SK-N-SH treated with all-trans-retinoic acid at 6 μM for 48 hours (cell line): ENCODE data around the gene CACNA1C.

Source experiments
- ATAC-seq: fragments of 200-7000 bp; cut with Tn5 transposase; 3 replicates; pipeline ENCODE4 v1.9.1; 2020; ENCODE audit warnings: mild to moderate bottlenecking, moderate library complexity
- ARNTL ChIP-seq: fragments of 450-650 bp; formaldehyde crosslinking; IDR thresholded peaks from 2 replicates; pipeline ENCODE4 v1.5.0; 2020; ENCODE audit warnings: low read depth, mild to moderate bottlenecking, moderate library complexity, borderline replicate concordance
- BACH2 ChIP-seq: fragments of 250-450 bp; sonication (Bioruptor Pico); IDR thresholded peaks from 2 replicates; pipeline ENCODE4 v1.9.0; 2021; ENCODE audit warnings: mild to moderate bottlenecking, borderline replicate concordance
- CSDC2 ChIP-seq: fragments of 250-450 bp; sonication (Bioruptor Pico); IDR thresholded peaks from 2 replicates; pipeline ENCODE4 v1.5.0; 2020; ENCODE audit warnings: mild to moderate bottlenecking, moderate library complexity
- CSRNP3 ChIP-seq: fragments of 250-450 bp; sonication (Bioruptor Pico); IDR thresholded peaks from 2 replicates; pipeline ENCODE4 v1.5.1; 2021; ENCODE audit warnings: mild to moderate bottlenecking, moderate library complexity
- GLIS3 ChIP-seq: fragments of 250-450 bp; sonication (Bioruptor Pico); IDR thresholded peaks from 2 replicates; pipeline ENCODE4 v1.5.0; 2020; ENCODE audit warnings: mild to moderate bottlenecking, moderate library complexity
- OSR1 ChIP-seq: fragments of 250-450 bp; sonication (Bioruptor Pico); IDR thresholded peaks from 2 replicates; pipeline ENCODE4 v1.8.0; 2022; ENCODE audit warnings: moderate library complexity, mild to moderate bottlenecking, inconsistent platforms
- PATZ1 ChIP-seq: fragments of 250-450 bp; sonication (Bioruptor Pico); IDR thresholded peaks from 2 replicates; pipeline ENCODE4 v1.8.0; 2020; ENCODE audit warnings: mild to moderate bottlenecking, moderate library complexity, borderline replicate concordance
- PPARA ChIP-seq: fragments of 250-450 bp; sonication (Bioruptor Pico); IDR thresholded peaks from 2 replicates; pipeline ENCODE4 v1.5.0; 2020; ENCODE audit warnings: mild to moderate bottlenecking, borderline replicate concordance
- RARB ChIP-seq: fragments of 250-450 bp; sonication (Bioruptor Pico); IDR thresholded peaks from 2 replicates; pipeline ENCODE4 v1.8.0; 2021; ENCODE audit warnings: mild to moderate bottlenecking, moderate library complexity
- TCF4 ChIP-seq: fragments of 250-450 bp; sonication (Bioruptor Pico); IDR thresholded peaks from 2 replicates; pipeline ENCODE4 v1.8.0; 2021; ENCODE audit warnings: mild to moderate bottlenecking, moderate library complexity, borderline replicate concordance
- TOX ChIP-seq: fragments of 250-450 bp; sonication (Bioruptor Pico); IDR thresholded peaks from 2 replicates; pipeline ENCODE4 v1.8.0; 2021; ENCODE audit warnings: mild to moderate bottlenecking, moderate library complexity, borderline replicate concordance
- ZC3H10 ChIP-seq: fragments of 250-450 bp; sonication (Bioruptor Pico); IDR thresholded peaks from 2 replicates; pipeline ENCODE4 v1.5.1; 2021; ENCODE audit warnings: mild to moderate bottlenecking, moderate library complexity
- ZFP3 ChIP-seq: fragments of 250-450 bp; sonication (Bioruptor Pico); IDR thresholded peaks from 2 replicates; pipeline ENCODE4 v1.5.0; 2020; ENCODE audit warnings: mild to moderate bottlenecking, moderate library complexity
- ZFP30 ChIP-seq: fragments of 450-650 bp; formaldehyde crosslinking; IDR thresholded peaks from 2 replicates; pipeline ENCODE4 v1.5.0; 2022; ENCODE audit warnings: mild to moderate bottlenecking, moderate library complexity
- ZNF565 ChIP-seq: fragments of 450-650 bp; formaldehyde crosslinking; conservative IDR thresholded peaks from 2 replicates; pipeline ENCODE4 v1.5.0; 2020; ENCODE audit warnings: low read depth, mild to moderate bottlenecking, moderate library complexity
- ZNF70 ChIP-seq: fragments of 450-650 bp; formaldehyde crosslinking; IDR thresholded peaks from 2 replicates; pipeline ENCODE4 v1.5.0; 2020; ENCODE audit warnings: mild to moderate bottlenecking, moderate library complexity
- ZNF8 ChIP-seq: fragments of 450-650 bp; formaldehyde crosslinking; IDR thresholded peaks from 2 replicates; pipeline ENCODE4 v1.5.0; 2020; ENCODE audit warnings: mild to moderate bottlenecking, moderate library complexity
- TF ChIP-seq, protein P1 (sequence below): fragments of 250-450 bp; sonication (Bioruptor Pico); IDR thresholded peaks from 2 replicates; pipeline ENCODE4 v1.5.1; 2020; ENCODE audit warnings: low read depth, mild to moderate bottlenecking, moderate library complexity
- TF ChIP-seq, protein P2 (sequence below): fragments of 250-450 bp; sonication (Bioruptor Pico); IDR thresholded peaks from 2 replicates; pipeline ENCODE4 v1.8.0; 2021; ENCODE audit warnings: low read depth, mild to moderate bottlenecking, moderate library complexity, borderline replicate concordance
- TF ChIP-seq, protein P3 (sequence below): fragments of 250-450 bp; sonication (Bioruptor Pico); IDR thresholded peaks from 2 replicates; pipeline ENCODE4 v1.5.0; 2020; ENCODE audit warnings: mild to moderate bottlenecking, moderate library complexity

Gene CACNA1C

DNA sequence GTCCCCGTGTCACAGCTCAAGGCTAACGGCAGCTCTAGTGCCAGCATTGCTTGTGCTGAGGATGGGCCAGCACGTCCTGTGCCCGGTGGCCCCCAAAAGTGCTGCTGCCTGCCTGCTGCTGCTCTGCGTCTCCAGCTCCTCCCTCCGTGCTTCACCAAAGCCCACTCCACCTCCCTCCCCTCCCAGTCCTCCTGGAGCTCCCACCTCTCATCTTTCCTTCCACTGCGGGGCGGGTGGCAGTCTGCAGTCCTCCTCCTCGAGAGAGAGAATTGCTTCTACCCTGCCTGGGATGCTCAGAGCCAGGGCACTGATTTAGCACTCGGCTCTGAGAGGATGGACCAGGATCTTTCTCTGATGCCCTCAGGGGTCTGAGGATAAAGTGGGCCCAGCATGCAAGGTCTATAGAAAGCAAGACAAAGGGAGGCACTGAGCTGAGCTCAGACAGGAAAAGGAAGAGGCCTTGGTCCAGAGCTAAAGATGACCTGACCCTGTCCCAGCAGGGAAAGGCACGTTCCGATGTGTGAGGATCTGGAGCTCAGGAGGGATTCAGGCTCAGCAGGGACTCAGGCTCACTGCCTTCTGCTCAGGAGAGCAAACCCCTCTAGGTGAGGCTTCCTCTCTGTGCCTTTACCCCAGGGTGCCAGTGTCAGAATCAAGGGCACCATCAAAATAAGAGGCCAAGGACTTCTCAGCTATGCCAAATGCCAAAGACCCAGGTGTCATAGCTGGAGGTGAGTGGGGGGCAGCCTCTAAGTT lies 628.8 kb downstream of the CACNA1C start:
- ATAC-seq: no peak
- TF ChIP-seq ZNF8 (CRISPR knock-in tag) (no peak), PATZ1 (CRISPR knock-in tag) (no peak)

GRCh38 chr12:2682296-2683251 lies 629.8 kb downstream of the CACNA1C start:
- TF ChIP-seq CSDC2: no peak
- TF ChIP-seq, protein P1, sequence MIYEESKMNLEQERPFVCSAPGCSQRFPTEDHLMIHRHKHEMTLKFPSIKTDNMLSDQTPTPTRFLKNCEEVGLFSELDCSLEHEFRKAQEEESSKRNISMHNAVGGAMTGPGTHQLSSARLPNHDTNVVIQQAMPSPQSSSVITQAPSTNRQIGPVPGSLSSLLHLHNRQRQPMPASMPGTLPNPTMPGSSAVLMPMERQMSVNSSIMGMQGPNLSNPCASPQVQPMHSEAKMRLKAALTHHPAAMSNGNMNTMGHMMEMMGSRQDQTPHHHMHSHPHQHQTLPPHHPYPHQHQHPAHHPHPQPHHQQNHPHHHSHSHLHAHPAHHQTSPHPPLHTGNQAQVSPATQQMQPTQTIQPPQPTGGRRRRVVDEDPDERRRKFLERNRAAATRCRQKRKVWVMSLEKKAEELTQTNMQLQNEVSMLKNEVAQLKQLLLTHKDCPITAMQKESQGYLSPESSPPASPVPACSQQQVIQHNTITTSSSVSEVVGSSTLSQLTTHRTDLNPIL (CRISPR knock-in tag): no peak
- no peak for TF ChIP-seq TOX
- no peak for TF ChIP-seq ZC3H10
- no peak for TF ChIP-seq ARNTL (CRISPR knock-in tag)
- no peak for TF ChIP-seq PPARA (CRISPR knock-in tag)
- TF ChIP-seq, protein P2, sequence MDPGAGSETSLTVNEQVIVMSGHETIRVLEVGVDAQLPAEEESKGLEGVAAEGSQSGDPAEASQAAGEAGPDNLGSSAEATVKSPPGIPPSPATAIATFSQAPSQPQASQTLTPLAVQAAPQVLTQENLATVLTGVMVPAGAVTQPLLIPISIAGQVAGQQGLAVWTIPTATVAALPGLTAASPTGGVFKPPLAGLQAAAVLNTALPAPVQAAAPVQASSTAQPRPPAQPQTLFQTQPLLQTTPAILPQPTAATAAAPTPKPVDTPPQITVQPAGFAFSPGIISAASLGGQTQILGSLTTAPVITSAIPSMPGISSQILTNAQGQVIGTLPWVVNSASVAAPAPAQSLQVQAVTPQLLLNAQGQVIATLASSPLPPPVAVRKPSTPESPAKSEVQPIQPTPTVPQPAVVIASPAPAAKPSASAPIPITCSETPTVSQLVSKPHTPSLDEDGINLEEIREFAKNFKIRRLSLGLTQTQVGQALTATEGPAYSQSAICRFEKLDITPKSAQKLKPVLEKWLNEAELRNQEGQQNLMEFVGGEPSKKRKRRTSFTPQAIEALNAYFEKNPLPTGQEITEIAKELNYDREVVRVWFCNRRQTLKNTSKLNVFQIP (CRISPR knock-in tag): no peak
- no peak for TF ChIP-seq ZFP3 (CRISPR knock-in tag)
- TF ChIP-seq RARB (CRISPR knock-in tag): no peak
- TF ChIP-seq, protein P3, sequence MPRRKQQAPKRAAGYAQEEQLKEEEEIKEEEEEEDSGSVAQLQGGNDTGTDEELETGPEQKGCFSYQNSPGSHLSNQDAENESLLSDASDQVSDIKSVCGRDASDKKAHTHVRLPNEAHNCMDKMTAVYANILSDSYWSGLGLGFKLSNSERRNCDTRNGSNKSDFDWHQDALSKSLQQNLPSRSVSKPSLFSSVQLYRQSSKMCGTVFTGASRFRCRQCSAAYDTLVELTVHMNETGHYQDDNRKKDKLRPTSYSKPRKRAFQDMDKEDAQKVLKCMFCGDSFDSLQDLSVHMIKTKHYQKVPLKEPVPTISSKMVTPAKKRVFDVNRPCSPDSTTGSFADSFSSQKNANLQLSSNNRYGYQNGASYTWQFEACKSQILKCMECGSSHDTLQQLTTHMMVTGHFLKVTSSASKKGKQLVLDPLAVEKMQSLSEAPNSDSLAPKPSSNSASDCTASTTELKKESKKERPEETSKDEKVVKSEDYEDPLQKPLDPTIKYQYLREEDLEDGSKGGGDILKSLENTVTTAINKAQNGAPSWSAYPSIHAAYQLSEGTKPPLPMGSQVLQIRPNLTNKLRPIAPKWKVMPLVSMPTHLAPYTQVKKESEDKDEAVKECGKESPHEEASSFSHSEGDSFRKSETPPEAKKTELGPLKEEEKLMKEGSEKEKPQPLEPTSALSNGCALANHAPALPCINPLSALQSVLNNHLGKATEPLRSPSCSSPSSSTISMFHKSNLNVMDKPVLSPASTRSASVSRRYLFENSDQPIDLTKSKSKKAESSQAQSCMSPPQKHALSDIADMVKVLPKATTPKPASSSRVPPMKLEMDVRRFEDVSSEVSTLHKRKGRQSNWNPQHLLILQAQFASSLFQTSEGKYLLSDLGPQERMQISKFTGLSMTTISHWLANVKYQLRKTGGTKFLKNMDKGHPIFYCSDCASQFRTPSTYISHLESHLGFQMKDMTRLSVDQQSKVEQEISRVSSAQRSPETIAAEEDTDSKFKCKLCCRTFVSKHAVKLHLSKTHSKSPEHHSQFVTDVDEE (CRISPR knock-in tag): no peak
- TF ChIP-seq OSR1 (CRISPR knock-in tag): no peak
- TF ChIP-seq GLIS3: no peak
- TF ChIP-seq ZNF565 (CRISPR knock-in tag): no peak
- TF ChIP-seq ZFP30 (CRISPR knock-in tag): no peak
- no peak for TF ChIP-seq TCF4 (CRISPR knock-in tag)
- TF ChIP-seq BACH2 (CRISPR knock-in tag): no peak
- TF ChIP-seq ZNF70 (CRISPR knock-in tag): no peak
- TF ChIP-seq PATZ1 (CRISPR knock-in tag): no peak
- no peak for TF ChIP-seq CSRNP3 (CRISPR knock-in tag)
- ATAC-seq: peak; percentile 72
